Adrenal gland (tissue), 12 donors: ENCODE data around the gene COL21A1. TPM values are rescaled to one million over a fixed set of nuclear protein-coding genes. Genes with fewer than 3 reads are reported as not detected.

ENCODE experiments used
- DNase-seq, 7 donors: peaks; one replicate each; pipeline ENCODE4 v3.0.0-alpha.2; 2019 to 2020
- H3K27ac ChIP-seq, 5 donors: fragments of 200-600 bp; sonication (generic) in 4 of 5; 1 replicate in 3 of 5; 2 replicates in 2 of 5; pipeline versions ENCODE4 v1.5.1 to v1.8.0; 2016 to 2020; ENCODE audit warnings: mild to moderate bottlenecking in 1 of 5
- H3K27me3 ChIP-seq: fragments of 200-600 bp; 2 replicates; pipeline ENCODE4 v1.8.0; 2021
- H3K36me3 ChIP-seq, 2 donors: fragments of 200-600 bp; replicated peaks in 1 of 2; 1 replicate in 1 of 2; 2 replicates in 1 of 2; pipeline versions ENCODE4 v1.5.1 to v1.8.0; 2018 to 2022
- H3K4me1 ChIP-seq, 2 donors: fragments of 200-600 bp; replicated peaks in 1 of 2; 1 replicate in 1 of 2; 2 replicates in 1 of 2; pipeline versions ENCODE4 v1.5.1 to v1.8.0; 2018 to 2021
- H3K4me3 ChIP-seq, 4 donors: fragments of 200-600 bp; sonication (generic) in 3 of 4; one replicate each; pipeline ENCODE4 v1.5.1; 2016 to 2018
- H3K9me3 ChIP-seq, 3 donors: fragments of 200-600 bp; sonication (generic) in 1 of 3; replicated peaks in 1 of 3; 1 replicate in 2 of 3; 2 replicates in 1 of 3; pipeline versions ENCODE4 v1.5.1 to v1.8.0; 2016 to 2021
- CTCF ChIP-seq, 6 experiments: fragments of 450-650 bp in 4 of 6; fragments of 200-600 bp in 2 of 6; sonication (generic) in 1 of 6; IDR thresholded peaks; 1 replicate in 5 of 6; 2 replicates in 1 of 6; pipeline versions ENCODE4 v1.5.1 to v1.8.0; 2016 to 2021; ENCODE audit warnings: antibody characterized with exemption in 6 of 6, mild to moderate bottlenecking in 2 of 6, moderate library complexity in 1 of 6
- POLR2A ChIP-seq, 2 donors: fragments of 450-650 bp; IDR thresholded peaks; one replicate each; pipeline ENCODE4 v1.6.1; 2017; ENCODE audit warnings: antibody characterized with exemption in 2 of 2, mild to moderate bottlenecking in 2 of 2, moderate library complexity in 1 of 2
- WGBS, 4 donors: extraction: QIAGEN DNeasy Blood & Tissue Kit in 2 of 4; methylation state at CpG; one replicate each; pipeline versions ENCODE4 v1.1.5 to v1.1.7; 2013 to 2017; 5-methylcytosine and 5-hydroxymethylcytosine counted together
- intact Hi-C, 2 donors: fragments of 100-400 bp; cut with DNase I; formaldehyde crosslinking; loops; one replicate each; pipeline versions ENCODE4 v1.14.1 to v1.15.0; 2022 to 2023
- polyA plus RNA-seq, 3 donors: library from polyadenylated mRNA; stranded (reverse); fragments of 200-250 nt in 2 of 3; fragments of 350-450 nt in 1 of 3; fragmentation: Illumina TruSeq in 1 of 3; extraction: RNeasy Lipid Tissue Mini Kit (QIAGEN cat#74804) in 1 of 3; gene quantifications; one replicate each; pipeline ENCODE4 v1.2.3, GENCODE V29; 2013 to 2014
- total RNA-seq, 9 donors: library from RNA; depleted of rRNA in 4 of 9; stranded (reverse); fragments of >200 nt in 4 of 9; fragments of 120-200 nt in 1 of 9; fragmentation: NEBNext Ultra II Directional in 1 of 9; extraction: Animal tissue kit (Norgen Biotek cat#: 25700) in 1 of 9; gene quantifications; one replicate each; pipeline versions ENCODE4 v1.1.0 to v1.2.4, GENCODE V29; 2013 to 2023
- donor health status: healthy with polysubstance abuse.
- donor health status: Bipolar disorder and iron deficiency.
- donor health status: DM: yes; HTN: yes; CAD: no.
- donor health status: DM: no; HTN: no; CAD: no.
- donor health status: DM: no; HTN: no; CAD: no.
- donor health status: DM: yes; HTN: yes; CAD: no.

COL21A1 gene
- total and polyA plus RNA-seq, 12 donors, result 0.12 to 19.4 (median 1.2) TPM

- intact Hi-C loops, result no loop called here
- H3K4me3 ChIP-seq, result no peak overlapping the region
- no peak overlapping the region for H3K27ac ChIP-seq
- H3K36me3 ChIP-seq, result no peaks in the 10 kb centered on the region
- no peaks in the 10 kb centered on the region for H3K27me3 ChIP-seq
- no peaks in the 10 kb centered on the region for H3K9me3 ChIP-seq
- DNase-seq, result no peak
- no peak for TF ChIP-seq CTCF (IDR thresholded peaks at IDR 0.05)
- no peak for TF ChIP-seq POLR2A (IDR thresholded peaks at IDR 0.05)
- no peaks in the 10 kb centered on the region for H3K4me1 ChIP-seq
- 67 to 81% (median 74%) methylated on average over 4 of the region's 4 CpGs for WGBS, 4 donors
These were observed 203.6 kb downstream of the COL21A1 start for GRCh38 chr6:56043761-56044160.

GRCh38 chr6:56043076-56043475 is 204.3 kb downstream of the COL21A1 start:
- no peaks in the 10 kb centered on the region for H3K4me1 ChIP-seq
- H3K27me3 ChIP-seq, result no peaks in the 10 kb centered on the region
- no peaks in the 10 kb centered on the region for H3K36me3 ChIP-seq
- no peaks in the 10 kb centered on the region for H3K9me3 ChIP-seq
- DNase-seq, result no peak
- intact Hi-C loops, result no loop called here
- TF ChIP-seq CTCF (IDR thresholded peaks at IDR 0.05) (no peak), POLR2A (IDR thresholded peaks at IDR 0.05) (no peak)
- no peak overlapping the region for H3K4me3 ChIP-seq
- no peak overlapping the region for H3K27ac ChIP-seq

GRCh38 chr6:56041591-56041990 is 205.8 kb downstream of the COL21A1 start:
- TF ChIP-seq CTCF (IDR thresholded peaks at IDR 0.05) (no peak), POLR2A (IDR thresholded peaks at IDR 0.05) (no peak)
- intact Hi-C loops, result no loop called here
- no peak overlapping the region for H3K27ac ChIP-seq
- no peaks in the 10 kb centered on the region for H3K36me3 ChIP-seq
- no peaks in the 10 kb centered on the region for H3K9me3 ChIP-seq
- no peak overlapping the region for H3K4me3 ChIP-seq
- WGBS, 4 donors, result 83 to 92% (median 89%) methylated on average over 1 of the region's 1 CpG
- H3K27me3 ChIP-seq, result no peaks in the 10 kb centered on the region
- DNase-seq, result no peak
- no peaks in the 10 kb centered on the region for H3K4me1 ChIP-seq

- H3K9me3 ChIP-seq, result no peaks in the 10 kb centered on the region
- TF ChIP-seq POLR2A (IDR thresholded peaks at IDR 0.05) (no peak), CTCF (IDR thresholded peaks at IDR 0.05) (no peak)
These were observed 206.5 kb downstream of the COL21A1 start for GRCh38 chr6:56040889-56041301.

More at GRCh38 chr6:56040889-56041301, 206.5 kb downstream of the COL21A1 start:
- no peak for DNase-seq
- no peaks in the 10 kb centered on the region for H3K4me1 ChIP-seq
- H3K27ac ChIP-seq, result no peak overlapping the region
- WGBS, 4 donors, result 59 to 73% (median 69%) methylated on average over 1 of the region's 1 CpG
- intact Hi-C loops, result no loop called here
- H3K27me3 ChIP-seq, result no peaks in the 10 kb centered on the region
- no peaks in the 10 kb centered on the region for H3K36me3 ChIP-seq
- H3K4me3 ChIP-seq, result no peak overlapping the region
